HTERT RPE-1 (cell line): ENCODE data around the gene ERGIC1.

Source experiments
- in situ Hi-C: fragments of 300-500 bp; cut with MboI; formaldehyde crosslinking; loops from 4 replicates; pipeline ENCODE4 v1.14.3; 2020; ENCODE audit warnings: low sequenced_read_pairs

The ERGIC1 gene

GRCh38 chr5:172898843-172899369 is 64.9 kb downstream of the ERGIC1 start:
- in situ Hi-C loops: no loop called here

DNA sequence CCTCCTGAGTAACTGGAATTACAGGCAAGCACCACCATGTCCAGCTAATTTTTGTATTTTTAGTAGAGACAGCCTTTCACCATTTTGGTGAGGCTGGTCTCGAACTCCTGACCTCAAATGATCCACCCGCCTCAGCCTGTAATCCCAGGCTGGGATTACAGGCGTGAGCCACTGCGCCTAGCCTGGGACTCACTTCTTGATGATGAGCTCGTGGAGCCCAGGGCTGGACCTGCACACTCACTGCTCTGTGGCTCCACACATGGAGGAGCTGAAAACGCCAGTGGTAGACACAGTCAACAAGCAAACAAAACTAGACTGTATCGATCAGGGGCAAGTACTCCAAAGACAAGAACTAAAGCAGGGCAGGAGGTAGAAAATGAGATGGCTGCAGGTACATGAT is 65.4 kb downstream of the ERGIC1 start:
- in situ Hi-C loops: no loop called here

DNA sequence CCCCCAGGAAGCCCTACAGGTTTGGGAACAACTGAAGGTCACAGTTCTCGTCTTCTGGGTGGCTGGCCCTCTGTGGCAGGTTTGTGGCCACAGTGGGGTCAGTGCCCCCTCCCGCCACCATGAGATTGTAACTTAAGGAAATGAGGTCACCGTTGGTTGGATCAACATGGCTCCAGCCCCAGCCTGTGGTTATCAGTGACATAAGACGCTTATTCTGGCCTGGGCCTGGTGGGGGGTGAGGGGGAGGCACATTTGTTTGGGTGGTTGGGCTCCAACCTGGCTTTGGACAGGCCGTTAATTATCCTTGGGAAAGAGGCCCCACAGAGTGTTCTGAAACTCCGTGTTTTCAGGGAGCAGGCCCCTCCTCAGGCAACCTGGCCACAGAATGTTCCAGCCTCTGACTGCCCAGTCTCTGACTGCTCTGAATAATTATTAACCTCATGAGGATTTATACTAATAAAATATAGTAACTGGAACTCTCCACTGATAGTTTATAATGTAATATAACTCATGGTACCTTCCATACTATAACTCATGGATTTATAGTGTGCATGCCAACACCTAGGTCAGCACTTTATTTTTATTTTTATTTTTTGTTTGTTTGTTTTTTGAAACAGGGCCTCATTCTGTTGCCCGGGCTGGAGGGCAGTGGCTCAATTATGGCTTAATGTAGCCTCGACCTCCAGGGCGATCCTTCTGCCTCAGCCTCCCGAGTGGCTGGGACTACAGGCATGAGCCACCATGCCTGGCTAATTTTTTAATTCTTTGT is 67.1 kb downstream of the ERGIC1 start:
- in situ Hi-C loops: no loop called here

- in situ Hi-C loops: no loop called here
Observed at GRCh38 chr5:172901788-172902496, 67.9 kb downstream of the ERGIC1 start.

DNA sequence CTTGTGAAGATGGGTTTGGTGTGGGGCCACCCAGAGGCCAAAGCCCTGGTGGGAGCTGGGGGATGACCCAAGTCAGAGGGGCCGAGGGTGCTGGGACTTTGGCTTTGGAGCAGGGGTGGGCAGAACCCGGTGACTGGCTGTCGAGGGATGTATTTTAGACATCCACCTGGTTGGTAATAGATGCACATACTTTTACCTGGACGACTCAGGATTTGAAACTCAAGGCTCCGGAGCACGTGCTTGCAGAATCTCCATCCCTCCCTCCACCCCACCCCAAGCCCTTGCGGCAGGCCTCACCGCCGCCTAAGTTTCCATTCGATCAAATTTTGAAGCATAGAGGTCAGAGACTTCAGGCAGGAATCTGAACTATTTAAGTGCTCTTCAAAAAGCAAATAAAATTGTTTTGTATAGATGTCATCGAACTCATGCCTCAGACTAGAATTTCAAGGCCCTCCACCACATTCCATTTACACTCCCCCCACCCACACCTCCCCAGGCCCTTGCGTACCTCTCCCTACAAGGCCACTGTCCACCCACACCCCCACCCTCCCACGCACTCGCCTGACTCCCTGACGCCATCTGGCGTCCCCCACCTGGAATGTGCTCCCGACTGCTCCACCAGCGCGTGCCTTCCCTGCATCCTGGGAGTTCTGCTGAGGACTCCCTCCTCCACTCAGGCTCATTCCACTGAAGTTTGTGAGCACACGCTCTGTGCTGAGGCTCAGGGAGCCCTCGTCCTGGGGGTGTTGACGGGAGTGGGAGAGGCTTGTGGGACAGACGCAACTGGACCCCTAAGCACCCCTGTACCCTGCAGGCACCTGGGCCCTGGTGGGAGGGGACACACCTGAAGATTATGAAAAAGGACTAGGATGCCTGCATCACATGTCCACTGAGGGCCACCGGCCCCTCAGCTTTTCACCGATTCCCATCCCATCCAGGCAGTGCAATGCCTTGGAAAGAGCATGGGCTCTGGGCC is 68.7 kb downstream of the ERGIC1 start:
- in situ Hi-C loops: no loop called here

GRCh38 chr5:172903790-172904189 is 69.7 kb downstream of the ERGIC1 start:
- in situ Hi-C loops: no loop called here

DNA sequence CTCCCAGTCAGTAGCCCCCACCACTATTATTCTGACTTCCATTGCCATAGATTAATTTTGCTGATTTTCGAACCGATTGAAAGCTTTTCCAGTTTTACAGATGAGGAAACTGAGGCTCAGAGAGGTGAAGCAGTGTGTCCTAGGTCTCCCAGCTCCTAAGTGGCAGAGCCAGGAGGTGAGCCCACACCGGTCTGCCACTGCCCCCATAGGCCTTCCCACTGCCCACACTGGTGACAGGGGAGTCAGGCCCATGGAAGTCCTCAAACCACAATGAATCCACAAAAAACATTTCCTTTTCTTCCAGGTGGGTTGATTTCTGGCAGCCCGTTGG is 70.2 kb downstream of the ERGIC1 start:
- in situ Hi-C loops: no loop called here

- in situ Hi-C loops: no loop called here
Observed at GRCh38 chr5:172904643-172905345, 70.7 kb downstream of the ERGIC1 start.

DNA sequence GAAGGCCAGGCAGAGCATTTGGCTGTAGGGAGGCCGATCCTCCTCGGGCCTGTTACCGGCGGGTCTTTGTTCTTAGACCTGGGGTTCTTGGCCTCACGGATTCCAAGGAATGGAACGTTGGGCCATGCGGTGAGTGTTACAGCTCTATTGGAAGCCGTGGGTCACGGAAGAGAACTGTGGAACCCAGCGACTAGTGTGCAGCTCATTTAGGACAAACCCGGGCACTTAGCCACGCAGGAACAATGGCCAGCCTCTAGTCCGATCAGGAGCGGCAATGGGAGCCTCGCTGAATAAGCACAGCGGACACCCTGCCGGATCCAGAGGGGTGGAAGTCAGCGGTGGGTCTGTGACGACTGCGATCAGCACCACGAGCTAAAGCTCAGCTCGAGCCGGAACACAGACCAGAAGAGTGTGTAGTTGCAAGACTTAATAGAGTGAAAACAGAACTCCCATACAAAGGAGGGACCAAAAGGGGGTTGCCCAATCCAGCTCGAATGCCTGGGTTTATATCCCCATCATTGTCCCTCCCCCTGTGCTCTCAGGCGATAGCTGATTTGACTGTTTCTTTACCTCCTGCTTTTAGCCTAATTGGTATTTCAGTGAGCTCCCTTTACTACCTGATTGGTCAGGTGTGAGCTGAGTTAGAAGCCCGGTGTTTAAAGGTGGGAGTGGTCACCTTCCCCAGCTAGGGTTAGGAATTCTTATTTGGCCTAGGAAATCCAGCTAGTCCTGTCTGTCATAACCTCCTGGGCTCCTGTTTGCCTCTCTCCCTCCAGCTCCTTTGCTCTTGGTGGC is 71.5 kb downstream of the ERGIC1 start:
- in situ Hi-C loops: no loop called here

DNA sequence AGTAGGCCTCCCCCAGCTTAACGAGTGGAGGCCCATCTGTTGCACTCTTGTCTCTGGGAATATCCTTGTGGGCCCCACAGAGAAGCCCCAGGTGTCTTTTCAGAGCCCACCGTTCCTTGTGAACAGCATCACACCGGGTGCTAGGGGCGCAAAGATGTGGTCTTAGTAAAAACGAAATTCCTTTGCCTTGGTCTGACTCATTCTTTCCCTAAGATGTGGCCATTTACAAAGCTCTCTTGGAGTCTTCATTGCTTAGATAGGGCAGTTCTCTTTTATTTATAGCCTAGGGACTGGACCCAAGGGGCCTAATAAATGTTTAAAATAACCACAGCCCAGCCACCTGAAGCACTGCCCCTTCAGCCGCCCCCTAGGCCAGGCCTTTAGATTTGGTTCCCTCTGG is 72.4 kb downstream of the ERGIC1 start:
- in situ Hi-C loops: no loop called here

DNA sequence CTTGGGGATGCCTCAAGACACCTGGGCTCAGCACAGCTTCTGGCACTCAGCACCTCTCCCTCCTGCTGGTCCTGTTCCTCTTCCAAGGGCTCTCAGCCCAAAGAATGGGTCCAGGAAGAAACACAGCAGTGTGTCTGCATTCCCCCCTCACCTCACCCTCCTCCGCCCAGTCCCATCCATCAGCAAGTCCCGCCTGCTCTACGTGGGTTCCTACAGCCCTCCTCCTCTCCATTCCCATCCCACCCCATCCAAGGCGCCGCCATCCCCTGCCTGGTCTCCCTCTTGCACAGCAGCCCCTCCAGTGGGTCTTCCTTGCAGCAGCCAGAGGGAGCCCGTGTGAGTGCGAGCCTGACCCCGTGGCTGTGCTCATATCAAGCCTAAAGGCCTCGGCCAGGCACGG is 72.8 kb downstream of the ERGIC1 start:
- in situ Hi-C loops: no loop called here

- in situ Hi-C loops: no loop called here
Observed at GRCh38 chr5:172907657-172908056, 73.6 kb downstream of the ERGIC1 start.

DNA sequence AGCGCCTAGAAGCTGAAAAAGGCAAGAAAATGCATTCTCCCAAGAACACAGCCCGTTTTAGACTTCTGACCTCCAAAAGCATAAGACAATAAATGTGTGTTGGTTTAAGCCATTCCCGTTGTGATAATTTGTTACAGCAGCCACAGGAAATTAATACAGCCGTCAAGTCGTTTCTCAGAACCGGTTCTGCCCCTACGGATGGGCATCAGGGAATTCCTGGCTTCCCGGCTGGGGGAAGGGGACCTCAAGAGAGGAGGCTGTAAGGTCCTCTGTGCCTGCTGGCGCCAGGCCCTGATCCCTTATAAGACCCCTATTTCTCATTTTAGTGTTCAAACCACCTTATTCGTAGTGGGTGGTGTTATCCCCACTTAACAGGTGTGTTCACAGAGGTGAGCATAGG is 74.6 kb downstream of the ERGIC1 start:
- in situ Hi-C loops: no loop called here

DNA sequence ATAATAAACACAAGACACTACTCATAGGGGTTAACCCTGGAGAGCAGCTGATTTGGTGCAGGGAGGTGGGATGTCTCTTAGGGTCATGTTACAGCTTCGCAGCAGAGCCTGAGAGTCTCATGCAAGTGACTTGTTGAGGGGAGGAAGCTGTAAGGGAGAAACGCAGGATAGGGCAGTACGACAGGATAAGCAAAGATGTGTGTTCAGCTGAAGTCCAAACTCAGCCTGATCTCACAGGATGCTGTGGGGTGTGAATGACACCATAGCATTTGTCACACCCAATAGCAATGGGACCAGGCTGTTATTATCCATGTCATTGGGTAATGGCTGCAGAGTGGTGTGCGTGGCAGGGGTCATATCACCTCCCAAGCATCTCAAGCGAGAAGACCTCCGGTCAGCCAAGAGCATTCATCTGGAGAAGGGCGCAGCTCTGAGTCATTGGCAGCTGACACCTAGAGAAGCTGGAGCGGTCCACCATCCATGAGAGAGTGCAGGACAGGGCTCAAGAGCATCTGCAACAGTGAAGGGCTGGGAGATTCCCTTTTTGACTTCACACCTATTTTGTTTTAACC is 76.0 kb downstream of the ERGIC1 start:
- in situ Hi-C loops: no loop called here

DNA sequence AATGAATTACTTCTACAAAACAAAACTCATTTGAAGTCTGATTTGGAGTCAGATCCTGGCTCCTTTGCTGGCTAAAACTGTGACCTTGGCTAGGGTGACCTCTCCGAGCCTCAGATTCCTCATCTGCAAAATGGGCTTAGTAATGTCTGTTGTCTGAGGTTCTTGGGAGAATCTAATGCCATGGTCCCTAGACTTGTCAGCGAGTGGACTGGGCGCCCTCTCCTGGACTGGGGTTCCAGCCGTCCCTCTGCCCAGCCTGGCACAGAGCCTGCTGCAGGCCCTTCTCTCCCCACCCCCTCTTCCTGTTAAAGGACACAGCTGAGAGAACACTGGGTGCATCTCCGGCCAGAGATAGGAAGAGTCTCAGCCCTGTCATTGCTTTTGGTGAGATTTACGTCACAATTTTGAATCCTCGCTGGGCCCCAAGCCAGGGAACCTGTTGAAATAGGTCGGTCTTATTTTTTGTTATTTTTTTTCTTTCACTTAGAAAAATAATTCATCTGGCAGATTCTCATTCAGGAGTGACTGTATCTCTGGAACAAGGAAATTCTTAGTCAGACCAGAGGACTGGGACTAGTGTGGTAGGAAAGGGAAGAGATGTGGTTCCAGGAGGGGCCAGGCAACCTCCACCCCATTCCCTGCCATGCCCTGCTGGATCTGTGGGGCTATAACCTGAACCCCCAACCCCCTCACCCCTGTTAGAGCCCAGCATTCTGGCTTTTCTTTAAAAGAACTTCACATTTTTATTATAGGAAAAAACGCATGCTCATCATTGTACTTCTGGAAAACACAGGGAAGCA is 77.0 kb downstream of the ERGIC1 start:
- in situ Hi-C loops: no loop called here

GRCh38 chr5:172911628-172911880 is 77.5 kb downstream of the ERGIC1 start:
- in situ Hi-C loops: no loop called here

- in situ Hi-C loops: no loop called here
Observed at GRCh38 chr5:172911976-172912375, 77.9 kb downstream of the ERGIC1 start.

GRCh38 chr5:172913117-172913850 is 79.2 kb downstream of the ERGIC1 start:
- in situ Hi-C loops: no loop called here
